ENCODE measurements around the gene PAX9.

GRCh38 chr14:36672095-36672494 lies 10.4 kb downstream of the PAX9 start:
- TF ChIP-seq CTCF (conservative IDR thresholded peaks at IDR 0.05 in 1 of 2, IDR thresholded peaks at IDR 0.05 in 1 of 2; ENCODE audit: extremely low read depth in 1 of 2, insufficient read depth in 1 of 2, low read depth in 1 of 2, low read length in 2 of 2) (no peak), EZH2 (IDR thresholded peaks at IDR 0.05; ENCODE audit: borderline replicate concordance, low read length) (no peak)
